ENCODE data around the gene GALNT18.

GALNT18 gene

DNA sequence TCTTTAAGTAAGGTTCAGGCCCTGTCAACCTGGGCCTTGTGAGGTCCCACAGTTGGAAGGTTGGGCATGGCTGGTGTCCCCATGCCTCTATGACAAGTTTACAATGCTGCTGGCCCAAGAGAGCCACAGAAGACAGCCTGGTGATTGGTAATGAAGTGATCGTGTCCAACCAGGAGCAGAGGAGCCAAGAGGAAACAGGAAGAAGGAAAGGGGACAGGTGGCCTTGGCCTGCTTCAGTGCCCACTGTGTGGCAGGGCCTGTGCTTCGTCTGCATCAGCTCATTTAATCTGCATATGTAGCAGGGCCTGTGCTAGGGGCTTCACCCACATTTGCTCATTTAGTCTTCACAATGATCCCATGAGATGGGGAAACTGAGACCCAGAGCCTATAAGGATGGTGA, 226.7 kb downstream of the GALNT18 start:
- H3K4me3 ChIP-seq (replicated peaks; ENCODE audit: low read depth, low read length) = no peak overlapping the region
- no peak for DNase-seq (ENCODE audit: extremely low read depth, low read depth)
- no peak for TF ChIP-seq CTCF (IDR thresholded peaks at IDR 0.05; ENCODE audit: low read depth, low read length, missing control alignments)

DNA sequence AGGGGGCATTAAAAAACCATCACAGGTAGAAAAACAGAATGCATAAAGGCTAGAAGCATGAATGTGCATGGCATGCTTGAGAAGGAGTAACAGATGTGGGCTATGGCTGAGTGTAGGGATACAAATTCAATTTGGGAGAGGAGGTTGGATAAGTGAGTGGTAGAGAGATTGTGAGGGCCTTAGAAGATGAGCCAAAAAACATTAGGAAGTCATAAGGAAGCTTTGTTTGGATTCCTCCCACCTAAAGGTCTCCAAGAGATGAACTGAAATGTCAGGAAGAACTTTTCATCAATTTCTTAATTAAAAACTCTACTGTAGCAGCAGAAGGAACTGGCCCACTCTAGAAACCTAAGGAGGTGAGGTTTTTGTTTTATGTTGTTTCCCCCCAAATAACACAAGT, 227.6 kb downstream of the GALNT18 start:
- no peak for TF ChIP-seq CTCF (IDR thresholded peaks at IDR 0.05; ENCODE audit: low read depth, low read length, missing control alignments)
- H3K4me3 ChIP-seq (replicated peaks; ENCODE audit: low read depth, low read length) = no peak overlapping the region
- DNase-seq (ENCODE audit: extremely low read depth, low read depth) = no peak

DNA sequence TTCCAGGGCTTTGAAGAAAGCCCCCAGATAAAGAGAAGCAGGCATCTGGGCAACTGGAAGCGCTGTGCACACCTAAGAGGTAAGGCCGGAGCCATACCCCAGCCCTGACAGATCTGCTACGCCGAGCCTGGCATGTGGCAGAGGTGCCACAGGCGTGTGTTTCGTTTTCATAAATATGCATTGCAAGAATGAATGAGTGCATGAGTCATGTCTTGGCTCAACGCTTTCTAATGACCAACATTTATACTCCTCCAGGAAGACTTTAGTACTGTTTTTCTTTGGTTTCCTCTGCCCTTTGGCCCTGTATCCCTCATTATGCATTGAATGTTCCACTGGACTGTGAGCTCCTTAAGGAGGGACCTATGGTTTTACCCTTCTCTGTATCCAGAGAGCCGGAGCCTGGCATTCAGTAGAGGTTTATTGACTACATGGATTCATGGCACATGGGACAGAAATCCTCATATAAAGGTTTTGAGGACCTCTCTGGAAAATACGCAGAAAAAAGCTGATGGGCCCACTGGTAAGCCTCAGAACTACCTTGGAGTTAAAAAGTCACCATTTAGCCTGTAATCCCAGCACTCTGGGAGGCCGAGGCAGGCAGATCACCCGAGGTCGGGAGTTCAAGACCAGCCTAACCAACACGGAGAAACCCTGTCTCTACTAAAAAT, 229.9 kb downstream of the GALNT18 start:
- H3K4me3 ChIP-seq (replicated peaks; ENCODE audit: low read depth, low read length) = no peak overlapping the region
- peak; percentile 54 for DNase-seq (ENCODE audit: extremely low read depth, low read depth)
- no peak for TF ChIP-seq CTCF (IDR thresholded peaks at IDR 0.05; ENCODE audit: low read depth, low read length, missing control alignments)

DNA sequence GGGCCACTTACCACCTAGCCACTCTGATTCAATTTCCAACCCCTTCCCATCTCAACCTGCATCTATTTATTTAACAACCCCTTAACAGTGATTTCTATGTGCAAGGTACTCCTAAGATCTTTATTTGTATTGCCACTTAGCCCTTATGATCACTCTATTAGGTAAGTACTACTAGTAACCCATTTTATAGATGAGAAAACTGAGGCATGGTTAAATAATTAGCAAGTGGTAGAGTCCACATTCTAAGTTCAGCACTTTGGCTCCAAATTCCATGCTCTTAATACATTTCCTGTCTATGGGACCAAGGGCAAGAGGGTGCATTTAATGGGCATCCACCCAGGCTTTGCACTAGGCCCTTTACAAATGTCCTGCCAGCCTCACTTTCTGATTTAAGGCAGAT, 230.6 kb downstream of the GALNT18 start:
- no peak for TF ChIP-seq CTCF (IDR thresholded peaks at IDR 0.05; ENCODE audit: low read depth, low read length, missing control alignments)
- no peak for DNase-seq (ENCODE audit: extremely low read depth, low read depth)

DNA sequence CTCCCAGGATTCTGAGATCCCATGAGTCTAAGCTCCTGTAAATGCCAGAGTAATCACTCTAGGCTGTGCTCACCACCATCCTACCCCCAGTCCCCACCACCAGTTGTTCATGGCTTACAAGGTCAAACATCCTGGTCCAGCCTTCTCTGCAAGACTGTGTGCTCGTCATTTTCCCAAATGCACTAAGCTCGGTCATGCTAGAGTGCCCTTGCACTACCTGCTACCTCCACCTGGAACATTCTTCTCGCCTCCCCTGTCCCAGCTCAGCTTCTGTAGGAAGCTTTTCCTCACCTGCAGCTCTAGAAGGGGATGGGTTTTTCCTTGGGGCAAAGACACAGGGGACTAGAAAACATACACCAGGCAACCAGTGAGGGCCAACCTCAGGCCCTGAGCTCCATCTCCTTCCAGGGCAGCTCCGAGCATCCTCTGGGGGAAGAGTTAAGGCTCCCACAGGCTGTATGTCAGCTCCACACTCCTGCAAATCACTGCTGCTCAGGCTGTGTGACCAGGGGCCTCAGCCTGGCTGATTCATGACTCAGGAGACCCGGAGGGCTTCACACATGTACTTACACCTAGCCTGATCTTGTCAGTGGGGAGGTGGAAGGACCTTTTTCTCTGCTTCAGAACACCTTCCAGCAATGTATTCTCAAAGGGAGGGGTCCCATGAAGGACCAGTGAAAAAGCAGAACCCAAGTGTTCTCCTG, 231.6 kb downstream of the GALNT18 start:
- no peak overlapping the region for H3K4me3 ChIP-seq (replicated peaks; ENCODE audit: low read depth, low read length)
- no peak for DNase-seq (ENCODE audit: extremely low read depth, low read depth)
- TF ChIP-seq CTCF (IDR thresholded peaks at IDR 0.05; ENCODE audit: low read depth, low read length, missing control alignments) = no peak

More for the DNA sequence above, 230.6 kb downstream of the GALNT18 start:
- no peak overlapping the region for H3K4me3 ChIP-seq (replicated peaks; ENCODE audit: low read depth, low read length)

- TF ChIP-seq CTCF (IDR thresholded peaks at IDR 0.05; ENCODE audit: low read depth, low read length, missing control alignments) = no peak
- H3K4me3 ChIP-seq (replicated peaks; ENCODE audit: low read depth, low read length) = no peak overlapping the region
- no peak for DNase-seq (ENCODE audit: extremely low read depth, low read depth)
Observed at GRCh38 chr11:11389238-11389637, 232.6 kb downstream of the GALNT18 start.

Data from HFF-Myc (cell line).